Ovary (tissue), 9 donors: ENCODE results near the gene ELFN1. TPM values are rescaled to one million over a fixed set of nuclear protein-coding genes. Genes with fewer than 3 reads are reported as not detected.

ENCODE experiments used
- DNase-seq, 5 donors: peaks; one replicate each; pipeline ENCODE4 v3.0.0-alpha.2; 2019 to 2020
- H3K27ac ChIP-seq, 2 donors: fragments of 200-600 bp; one replicate each; pipeline versions ENCODE4 v1.5.1 to v1.8.0; 2019 to 2022
- H3K27me3 ChIP-seq: fragments of 200-600 bp; one replicate; pipeline ENCODE4 v1.8.0; 2022
- H3K36me3 ChIP-seq: fragments of 200-600 bp; sonication (generic); one replicate; pipeline ENCODE4 v1.5.1; 2019
- H3K4me1 ChIP-seq: one replicate; pipeline ENCODE4 v1.8.1; 2013; ENCODE audit warnings: mild to moderate bottlenecking, moderate library complexity; ENCODE audit not compliant: insufficient read depth
- H3K4me3 ChIP-seq: fragments of 200-600 bp; sonication (generic); one replicate; pipeline ENCODE4 v1.5.1; 2017
- H3K9me3 ChIP-seq, 2 donors: fragments of 200-600 bp in 1 of 2; sonication (generic) in 1 of 2; one replicate each; pipeline versions ENCODE4 v1.5.1 to v1.8.1; 2013 to 2019; ENCODE audit warnings: mild to moderate bottlenecking in 1 of 2, moderate library complexity in 1 of 2
- EP300 ChIP-seq: sonication (generic); formaldehyde crosslinking; IDR thresholded peaks from one replicate; pipeline ENCODE4 v1.6.1; 2017; ENCODE audit warnings: antibody characterized with exemption
- POLR2A ChIP-seq: fragments of 450-650 bp; IDR thresholded peaks from one replicate; pipeline ENCODE4 v1.6.1; 2017; ENCODE audit warnings: antibody characterized with exemption, mild to moderate bottlenecking, moderate library complexity
- WGBS, 3 donors: extraction: QIAGEN DNeasy Blood & Tissue Kit in 1 of 3; methylation state at CpG; one replicate each; pipeline versions ENCODE4 v1.1.5 to v1.1.7; 2013 to 2017; 5-methylcytosine and 5-hydroxymethylcytosine counted together
- intact Hi-C, 4 donors: fragments of 100-400 bp; cut with DNase I; formaldehyde crosslinking; loops; one replicate each; pipeline versions ENCODE4 v1.11.0 to v1.15.1; 2022 to 2023
- polyA plus RNA-seq, 2 donors: library from polyadenylated mRNA; stranded (reverse); fragments of 200-250 nt in 1 of 2; fragments of 350-450 nt in 1 of 2; fragmentation: Illumina TruSeq in 1 of 2; extraction: RNeasy Lipid Tissue Mini Kit (QIAGEN cat#74804) in 1 of 2; gene quantifications; one replicate each; pipeline ENCODE4 v1.2.3, GENCODE V29; 2013 to 2014
- total RNA-seq, 7 donors: library from RNA; depleted of rRNA in 2 of 7; stranded (reverse); fragments of >200 nt in 2 of 7; fragmentation: NEBNext Ultra II Directional in 3 of 7; extraction: Animal tissue kit (Norgen Biotek cat#: 25700) in 3 of 7; gene quantifications; one replicate each; pipeline versions ENCODE4 v1.1.0 to v1.2.4, GENCODE V29; 2016 to 2023
- TF ChIP-seq, protein P1 (sequence below), 3 donors: fragments of 450-650 bp in 2 of 3; fragments of 200-600 bp in 1 of 3; IDR thresholded peaks; one replicate each; pipeline versions ENCODE4 v1.5.1 to v1.8.0; 2016 to 2022; ENCODE audit warnings: antibody characterized with exemption in 3 of 3, mild to moderate bottlenecking in 1 of 3
- donor health status: DM: no; HTN: no; CAD: no; lungs with moderate emphysema.
- donor health status: DM: no; HTN: no; CAD: no.
- donor health status: Bipolar disorder and iron deficiency.
- donor health status: DM: yes; HTN: yes; CAD: no.
- donor health status: DM: no; HTN: no; CAD: no.
- donor health status: DM: yes; HTN: yes; CAD: no.

The ELFN1 gene
- total and polyA plus RNA-seq, 9 donors = 0.05 to 1.5 (median 0.60) TPM

DNA sequence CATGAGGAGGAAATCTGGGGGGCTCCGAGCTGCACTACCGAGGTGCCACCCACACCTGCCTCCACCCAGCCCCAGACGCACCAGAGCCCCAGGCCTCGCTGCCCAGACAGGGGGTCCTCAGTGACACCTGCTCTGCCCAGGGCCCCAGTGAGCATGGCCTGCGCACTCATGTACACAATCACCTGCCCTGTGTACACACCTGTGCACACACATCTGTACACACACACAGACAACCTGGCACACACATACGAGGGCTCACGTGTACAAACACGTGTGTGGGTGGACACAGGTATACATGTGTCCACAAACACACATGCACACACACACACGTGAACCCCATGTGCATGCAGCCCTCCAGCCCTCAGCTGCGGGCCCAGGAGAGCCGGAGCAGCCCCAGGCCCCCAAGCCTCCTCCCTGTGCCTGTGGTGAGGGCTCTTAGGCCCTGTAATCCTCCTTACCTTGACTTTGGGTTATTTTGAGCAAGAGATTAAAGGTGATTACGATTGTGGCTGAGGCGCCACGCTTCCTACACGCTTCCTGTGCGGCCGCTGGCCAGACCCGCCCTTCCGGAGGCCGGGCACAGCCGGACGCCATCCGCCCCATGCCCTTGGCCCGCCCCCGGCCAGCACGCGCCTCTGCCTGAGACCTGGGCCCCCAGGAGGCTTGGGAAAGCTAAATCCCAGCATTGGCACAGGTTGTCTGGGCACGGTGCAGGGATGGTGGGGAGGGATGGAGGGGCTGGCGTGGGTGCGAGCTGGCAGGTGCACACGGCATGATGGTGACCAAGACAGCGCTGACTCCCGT lies 71.9 kb downstream of the ELFN1 start:
- Histone ChIP-seq H3K4me1 (no peaks in the 10 kb centered on the region), H3K36me3 (no peaks in the 10 kb centered on the region), H3K4me3 (no peak overlapping the region), H3K27ac (no peak overlapping the region), H3K9me3 (no peaks in the 10 kb centered on the region), H3K27me3 (no peaks in the 10 kb centered on the region)
- DNase-seq = peak in 1 of 5 donors; percentile 47
- 60 to 71% (median 68%) methylated on average over 33 of the region's 33 CpGs for WGBS, 3 donors
- TF ChIP-seq POLR2A = no peak
- no peak for TF ChIP-seq EP300
- TF ChIP-seq, protein P1, sequence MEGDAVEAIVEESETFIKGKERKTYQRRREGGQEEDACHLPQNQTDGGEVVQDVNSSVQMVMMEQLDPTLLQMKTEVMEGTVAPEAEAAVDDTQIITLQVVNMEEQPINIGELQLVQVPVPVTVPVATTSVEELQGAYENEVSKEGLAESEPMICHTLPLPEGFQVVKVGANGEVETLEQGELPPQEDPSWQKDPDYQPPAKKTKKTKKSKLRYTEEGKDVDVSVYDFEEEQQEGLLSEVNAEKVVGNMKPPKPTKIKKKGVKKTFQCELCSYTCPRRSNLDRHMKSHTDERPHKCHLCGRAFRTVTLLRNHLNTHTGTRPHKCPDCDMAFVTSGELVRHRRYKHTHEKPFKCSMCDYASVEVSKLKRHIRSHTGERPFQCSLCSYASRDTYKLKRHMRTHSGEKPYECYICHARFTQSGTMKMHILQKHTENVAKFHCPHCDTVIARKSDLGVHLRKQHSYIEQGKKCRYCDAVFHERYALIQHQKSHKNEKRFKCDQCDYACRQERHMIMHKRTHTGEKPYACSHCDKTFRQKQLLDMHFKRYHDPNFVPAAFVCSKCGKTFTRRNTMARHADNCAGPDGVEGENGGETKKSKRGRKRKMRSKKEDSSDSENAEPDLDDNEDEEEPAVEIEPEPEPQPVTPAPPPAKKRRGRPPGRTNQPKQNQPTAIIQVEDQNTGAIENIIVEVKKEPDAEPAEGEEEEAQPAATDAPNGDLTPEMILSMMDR (IDR thresholded peaks at IDR 0.05) = no peak
- intact Hi-C loops = no loop called here

DNA sequence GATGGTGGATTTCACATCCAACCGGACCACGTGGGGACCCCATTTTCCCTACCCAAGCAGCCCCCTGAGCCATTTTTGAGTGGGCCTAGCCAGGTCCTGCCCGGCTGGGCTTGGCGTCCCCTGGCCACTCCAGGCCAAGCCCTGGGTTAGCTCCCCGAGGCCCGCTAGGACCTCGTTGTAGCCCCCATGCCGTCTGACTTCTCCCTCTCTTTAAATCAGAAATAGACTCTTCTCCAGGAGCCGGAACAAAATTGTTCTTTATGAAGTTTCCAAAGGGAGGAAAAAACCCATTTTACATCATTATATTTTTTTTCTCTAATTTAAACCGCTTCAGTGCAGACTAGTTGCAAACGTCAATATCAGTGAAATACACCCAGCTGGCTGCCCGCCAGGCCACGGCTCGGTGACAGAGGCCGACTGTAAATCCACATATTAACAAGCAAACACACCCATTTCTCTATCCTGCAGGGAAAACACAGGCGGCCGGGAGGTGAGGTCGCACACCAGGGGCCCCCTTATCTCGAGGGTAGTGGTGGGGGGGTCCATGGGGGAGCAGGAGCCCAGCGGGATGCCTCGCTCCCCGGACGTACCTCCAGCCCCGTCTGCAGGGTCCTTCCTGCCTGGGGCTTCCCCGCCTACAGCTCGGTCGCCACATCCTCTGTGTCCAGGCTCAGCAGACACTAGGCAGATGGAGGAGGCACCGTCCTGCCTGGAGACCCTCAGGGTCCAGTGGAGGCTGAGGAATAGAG lies 72.7 kb downstream of the ELFN1 start:
- WGBS, 3 donors = 10 to 17% (median 14%) methylated on average over 28 of the region's 28 CpGs
- TF ChIP-seq EP300 (no peak), POLR2A (no peak)
- TF ChIP-seq, protein P1 (IDR thresholded peaks at IDR 0.05) = no peak
- H3K4me3 ChIP-seq = no peak overlapping the region
- H3K9me3 ChIP-seq = no peaks in the 10 kb centered on the region
- H3K4me1 ChIP-seq = no peaks in the 10 kb centered on the region
- peak; percentile 26 to 71 (median 46) for DNase-seq
- intact Hi-C loops = no loop called here
- no peaks in the 10 kb centered on the region for H3K27me3 ChIP-seq
- no peaks in the 10 kb centered on the region for H3K36me3 ChIP-seq
- no peak overlapping the region for H3K27ac ChIP-seq

DNA sequence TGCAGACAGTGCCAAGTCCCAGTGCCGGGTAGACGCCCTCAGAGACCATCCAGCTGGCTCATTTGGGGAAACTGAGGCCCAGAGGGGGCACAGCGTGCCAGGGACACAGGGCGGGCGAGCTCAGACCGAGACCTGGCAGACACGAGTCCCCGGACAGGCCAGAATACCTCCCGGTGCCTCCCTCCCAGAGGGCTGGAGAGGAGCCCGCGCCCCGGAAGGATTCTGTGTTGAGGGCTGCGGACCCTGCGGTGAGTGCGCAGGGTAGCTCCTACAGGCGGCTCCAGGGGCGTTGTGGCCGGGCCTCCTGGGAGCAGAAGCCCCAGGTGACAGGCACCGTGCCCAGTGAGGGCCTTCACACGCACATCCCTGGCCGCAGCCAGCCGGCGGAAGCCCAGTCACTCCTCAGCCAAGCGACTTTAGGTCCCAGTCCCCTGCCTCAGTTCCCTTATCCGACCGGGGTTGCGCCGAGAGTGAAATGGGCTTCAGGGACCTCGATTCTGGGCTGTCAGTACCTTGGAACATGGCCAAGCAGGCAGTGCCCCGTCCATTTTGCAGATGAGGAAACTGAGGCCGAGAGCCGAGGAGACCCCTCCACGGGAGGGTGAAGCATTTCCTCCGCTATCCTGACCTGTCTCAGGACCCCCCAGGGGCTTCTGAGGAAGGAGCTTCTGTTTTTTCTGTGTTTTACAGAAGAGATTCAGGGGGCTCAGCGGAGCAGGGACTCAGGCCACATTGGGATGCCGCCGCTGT lies 73.6 kb downstream of the ELFN1 start:
- no peak for TF ChIP-seq POLR2A
- TF ChIP-seq, protein P1 (IDR thresholded peaks at IDR 0.05) = no peak
- TF ChIP-seq EP300 = no peak
- Histone ChIP-seq H3K4me3 (no peak overlapping the region), H3K27ac (no peak overlapping the region), H3K27me3 (no peaks in the 10 kb centered on the region), H3K9me3 (no peaks in the 10 kb centered on the region), H3K4me1 (no peaks in the 10 kb centered on the region), H3K36me3 (no peaks in the 10 kb centered on the region)
- DNase-seq = no peak
- intact Hi-C loops = no loop called here
- WGBS, 3 donors = 74 to 80% (median 74%) methylated on average over 36 to 37 of the region's 37 CpGs

DNA sequence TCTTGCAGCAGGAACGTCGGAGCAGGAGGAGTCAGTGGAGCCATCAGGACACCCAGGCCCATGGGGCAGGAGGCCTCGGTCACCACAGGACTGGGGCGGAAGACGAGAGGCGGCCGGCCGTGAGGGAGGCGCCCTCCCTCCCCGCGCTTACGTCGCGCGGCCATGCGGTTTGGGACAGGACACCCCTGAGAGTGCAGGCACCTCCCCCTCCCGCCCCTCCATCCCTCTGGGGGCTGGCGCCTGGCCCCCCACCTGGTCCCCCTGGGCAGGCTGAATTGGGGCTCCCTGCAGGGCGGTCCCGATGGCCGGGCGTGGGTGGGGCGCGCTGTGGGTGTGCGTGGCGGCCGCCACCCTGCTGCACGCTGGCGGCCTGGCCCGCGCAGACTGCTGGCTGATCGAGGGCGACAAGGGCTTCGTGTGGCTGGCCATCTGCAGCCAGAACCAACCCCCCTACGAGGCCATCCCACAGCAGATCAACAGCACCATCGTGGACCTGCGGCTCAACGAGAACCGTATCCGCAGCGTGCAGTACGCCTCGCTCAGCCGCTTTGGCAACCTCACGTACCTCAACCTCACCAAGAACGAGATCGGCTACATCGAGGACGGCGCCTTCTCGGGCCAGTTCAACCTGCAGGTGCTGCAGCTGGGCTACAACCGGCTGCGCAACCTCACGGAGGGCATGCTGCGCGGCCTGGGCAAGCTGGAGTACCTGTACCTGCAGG lies 74.4 kb downstream of the ELFN1 start:
- Histone ChIP-seq H3K9me3 (no peaks in the 10 kb centered on the region), H3K27me3 (no peaks in the 10 kb centered on the region), H3K27ac (no peak overlapping the region), H3K4me3 (no peak overlapping the region), H3K4me1 (no peaks in the 10 kb centered on the region), H3K36me3 (no peaks in the 10 kb centered on the region)
- intact Hi-C loops = no loop called here
- WGBS, 3 donors = 96% methylated on average over 51 to 56 of the region's 56 CpGs
- TF ChIP-seq POLR2A = no peak
- TF ChIP-seq, protein P1 (IDR thresholded peaks at IDR 0.05) = no peak
- DNase-seq = no peak
